Measurements from ENCODE around the gene MINDY4.

MINDY4 gene

DNA sequence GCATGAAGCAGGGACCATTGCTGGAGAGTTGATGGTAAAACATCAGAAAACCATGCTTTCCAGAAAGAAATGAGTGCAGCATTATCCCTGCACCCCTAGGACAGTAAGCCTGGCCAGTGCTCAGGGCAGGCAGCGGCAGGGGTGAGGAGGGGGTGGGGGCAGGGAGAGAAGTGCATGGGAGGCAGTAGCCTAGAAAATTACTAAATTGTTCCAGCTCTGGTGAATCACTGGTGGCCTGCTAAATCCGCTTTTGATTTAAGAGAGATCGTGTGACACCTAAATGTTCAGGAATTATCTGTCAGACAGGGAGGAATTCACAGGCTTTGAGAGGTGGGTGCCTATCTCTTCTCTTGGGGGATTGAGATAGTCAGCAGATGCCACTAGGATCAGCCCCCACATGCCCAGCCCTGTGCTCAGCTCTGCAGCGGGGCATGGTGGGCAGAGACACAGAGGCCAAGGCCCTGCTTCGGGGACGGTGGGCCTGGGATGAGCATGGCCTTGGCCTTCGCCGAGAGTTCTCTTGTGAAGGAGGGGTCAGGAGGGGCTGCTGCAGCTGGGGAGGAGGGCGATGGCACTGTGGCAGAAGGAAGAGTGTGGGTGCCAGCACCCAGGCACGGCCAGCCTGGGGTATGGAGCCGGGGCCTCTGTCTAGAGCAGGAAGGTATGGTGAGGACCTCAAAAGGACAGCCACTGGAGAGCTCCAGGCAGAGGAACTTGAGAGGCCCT is 135.5 kb downstream of the MINDY4 start:
- no peak for DNase-seq

DNA sequence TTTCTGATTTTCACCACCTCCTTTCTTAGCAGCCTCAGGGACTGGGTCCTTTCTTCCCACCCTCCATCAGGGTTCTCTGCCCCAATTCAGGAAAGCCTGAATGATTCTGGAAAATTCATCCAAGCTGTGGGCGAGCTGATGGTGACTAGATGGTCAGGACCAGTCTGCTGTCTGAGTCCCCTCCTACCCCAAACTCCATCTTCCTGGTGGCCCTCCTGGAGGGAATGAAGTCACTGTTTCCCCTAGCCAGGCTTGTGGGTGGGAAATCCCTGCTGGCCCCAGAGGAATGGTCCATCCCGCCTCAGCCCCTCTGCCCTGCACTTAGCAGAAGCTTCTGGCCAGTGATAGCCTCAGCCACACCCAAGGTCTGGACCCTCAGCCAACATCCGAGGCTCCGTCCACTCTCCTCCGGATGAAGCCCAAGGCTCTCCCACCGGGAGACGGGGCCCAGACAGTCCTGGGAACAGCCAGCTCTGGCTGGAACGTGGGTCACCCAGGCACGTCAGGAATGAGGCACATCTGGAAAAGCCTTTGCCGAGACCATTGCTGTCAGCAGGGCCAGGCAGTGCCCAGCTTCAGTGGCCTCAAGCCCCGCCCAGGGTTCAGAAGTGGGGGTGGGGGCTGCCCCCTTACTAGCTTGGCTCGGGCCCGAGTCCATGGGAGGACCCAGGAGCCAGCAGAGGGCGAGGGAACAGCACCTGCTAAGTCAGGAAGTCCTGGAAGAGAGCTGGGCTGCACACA is 136.5 kb downstream of the MINDY4 start:
- DNase-seq: no peak

DNA sequence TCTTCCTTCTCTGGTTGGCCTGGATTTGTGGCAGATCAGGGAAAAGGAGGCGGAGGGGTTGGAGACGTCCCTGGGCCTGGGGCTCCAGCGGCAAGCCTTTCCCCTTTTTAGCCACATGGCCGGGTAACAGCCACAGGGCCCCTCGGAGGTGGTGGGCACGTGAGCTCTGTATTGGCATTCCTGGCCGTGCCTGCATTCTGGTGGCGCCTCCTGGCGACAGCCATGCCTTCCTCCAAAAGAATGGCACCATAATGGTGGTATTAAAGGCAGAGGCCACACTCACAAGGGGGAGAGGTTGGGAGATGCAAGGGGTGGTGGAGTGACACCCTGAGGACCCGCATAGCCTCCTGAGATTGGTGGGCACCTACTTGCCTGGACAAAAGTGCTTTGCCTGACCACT is 137.5 kb downstream of the MINDY4 start:
- no peak for DNase-seq

DNA sequence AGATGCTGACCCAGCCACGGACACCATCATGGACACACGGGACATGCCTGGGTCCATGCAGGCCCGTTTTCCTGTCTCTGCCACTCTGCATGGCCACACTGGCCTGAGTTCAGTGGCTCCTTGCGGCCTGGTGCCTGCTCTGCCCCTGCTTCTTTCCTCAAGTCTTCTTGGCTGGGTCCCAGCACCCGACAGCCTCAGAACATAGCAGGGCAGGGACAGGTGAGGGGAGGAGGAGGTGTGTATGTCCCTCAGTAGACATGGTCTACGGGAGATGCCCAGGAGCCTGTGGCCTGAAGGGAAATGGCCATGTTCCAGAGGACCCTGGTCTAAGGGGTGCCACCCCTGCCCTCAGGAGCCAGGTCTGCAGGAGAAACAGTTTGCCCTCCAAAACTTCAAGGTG is 138.2 kb downstream of the MINDY4 start:
- DNase-seq: no peak

DNA sequence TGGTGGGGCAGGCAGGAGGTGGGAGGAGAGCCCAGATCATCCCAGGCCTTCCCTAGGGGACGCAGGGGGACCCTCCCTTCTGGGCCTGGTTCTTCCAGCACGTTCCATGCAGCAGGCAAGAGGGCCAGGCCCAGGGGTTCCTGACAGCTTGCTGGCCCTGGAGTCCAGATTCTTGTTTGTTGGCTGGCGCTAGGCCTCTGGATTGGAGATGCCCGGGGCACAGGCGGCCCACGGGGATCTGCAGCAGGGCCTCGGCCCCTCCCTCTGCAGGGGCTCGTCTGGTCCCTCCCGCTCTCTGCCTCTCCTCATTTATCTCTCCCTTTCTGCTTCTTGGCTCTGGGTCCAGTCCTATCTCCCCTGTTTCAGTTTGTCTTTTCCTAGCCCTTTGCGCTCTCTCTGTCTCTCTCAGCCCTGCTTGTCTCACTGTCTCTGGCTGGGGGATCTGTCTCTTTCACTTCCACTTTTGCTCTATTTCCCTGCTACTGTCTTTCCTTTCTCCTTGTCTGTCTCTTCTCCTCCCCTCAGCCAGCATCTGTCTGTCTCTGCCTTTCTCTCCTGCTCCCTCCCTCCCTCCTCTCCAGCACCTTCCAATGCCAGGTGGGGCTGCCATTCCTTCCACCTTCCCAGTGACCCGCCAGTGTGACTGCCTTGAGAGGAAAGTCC is 139.3 kb downstream of the MINDY4 start:
- no peak for DNase-seq

DNA sequence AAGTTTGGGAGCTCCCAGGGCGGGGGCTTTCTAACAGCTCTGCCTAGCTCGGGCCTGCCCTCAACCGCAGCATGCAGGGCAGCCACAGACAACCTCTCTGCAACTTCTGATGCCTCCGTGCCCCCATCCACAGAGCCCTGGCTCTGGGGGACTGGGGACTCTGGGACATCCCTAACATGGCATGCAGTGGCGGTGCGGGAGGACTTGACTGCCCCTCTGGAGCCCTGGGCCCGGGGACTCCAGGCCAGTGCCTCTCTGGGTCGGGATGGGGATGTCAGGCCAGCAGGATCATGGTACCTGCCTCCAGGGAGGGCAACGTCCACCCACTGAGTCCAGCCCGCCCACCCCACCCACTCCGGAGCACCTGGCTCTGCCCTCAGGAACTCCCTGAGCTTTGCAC is 139.9 kb downstream of the MINDY4 start:
- DNase-seq: no peak

DNA sequence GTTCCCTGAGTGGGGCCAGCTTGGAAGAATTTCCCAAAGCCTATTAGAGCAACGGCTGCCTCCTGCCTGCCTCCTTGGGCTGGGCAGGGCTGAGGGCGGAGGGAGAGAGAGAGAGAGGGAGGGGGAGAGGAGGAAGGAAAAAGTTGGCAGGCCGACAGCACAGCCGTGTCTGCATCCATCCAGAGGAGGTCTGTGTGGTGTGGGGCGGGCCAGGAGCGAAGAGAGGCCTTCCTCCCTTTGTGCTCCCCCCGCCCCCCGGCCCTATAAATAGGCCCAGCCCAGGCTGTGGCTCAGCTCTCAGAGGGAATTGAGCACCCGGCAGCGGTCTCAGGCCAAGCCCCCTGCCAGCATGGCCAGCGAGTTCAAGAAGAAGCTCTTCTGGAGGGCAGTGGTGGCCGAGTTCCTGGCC is 140.3 kb downstream of the MINDY4 start, which contains the start of gene AQP1:
Gene AQP1 (plus strand): TSS at position 293 of the 409 bp plus-strand sequence. CDS start 57 bp downstream, at position 350.
- no peak for DNase-seq

DNA sequence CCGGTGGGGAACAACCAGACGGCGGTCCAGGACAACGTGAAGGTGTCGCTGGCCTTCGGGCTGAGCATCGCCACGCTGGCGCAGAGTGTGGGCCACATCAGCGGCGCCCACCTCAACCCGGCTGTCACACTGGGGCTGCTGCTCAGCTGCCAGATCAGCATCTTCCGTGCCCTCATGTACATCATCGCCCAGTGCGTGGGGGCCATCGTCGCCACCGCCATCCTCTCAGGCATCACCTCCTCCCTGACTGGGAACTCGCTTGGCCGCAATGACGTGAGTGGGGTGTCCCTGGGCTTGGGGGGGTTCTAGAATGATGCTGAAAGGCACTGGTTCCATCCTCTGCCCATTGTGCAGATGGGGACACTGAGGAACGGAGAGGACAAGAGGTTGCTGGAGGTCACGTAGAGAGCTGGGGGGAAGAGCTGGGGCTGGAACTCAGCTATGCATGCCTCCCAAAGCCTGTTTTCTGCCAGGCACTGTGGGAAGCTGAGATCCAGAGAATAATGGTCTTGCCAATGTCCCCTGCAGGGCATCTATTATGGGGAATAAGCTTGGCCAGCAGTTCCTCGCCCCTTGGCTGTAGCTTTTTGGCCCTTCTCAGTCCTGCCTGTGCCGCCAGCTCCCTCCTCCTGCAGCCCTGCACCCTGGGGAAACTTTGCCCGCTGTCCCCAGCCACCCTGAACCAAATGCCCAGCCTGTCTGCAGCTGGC is 141.0 kb downstream of the MINDY4 start:
- DNase-seq: no peak

DNA sequence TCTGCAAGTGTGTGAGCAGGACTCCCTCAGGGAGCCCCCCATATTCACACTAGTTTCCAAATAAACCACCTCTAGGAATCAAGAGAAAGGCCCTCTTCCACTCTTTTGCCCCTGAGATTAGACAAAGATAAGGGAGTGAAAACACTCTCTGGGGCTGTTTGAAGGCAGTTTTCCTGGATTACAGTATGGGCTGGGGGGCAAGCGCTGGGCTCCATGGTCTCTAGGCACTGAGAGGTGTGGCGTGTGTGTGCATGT is 141.4 kb downstream of the MINDY4 start:
- no peak for DNase-seq

DNA sequence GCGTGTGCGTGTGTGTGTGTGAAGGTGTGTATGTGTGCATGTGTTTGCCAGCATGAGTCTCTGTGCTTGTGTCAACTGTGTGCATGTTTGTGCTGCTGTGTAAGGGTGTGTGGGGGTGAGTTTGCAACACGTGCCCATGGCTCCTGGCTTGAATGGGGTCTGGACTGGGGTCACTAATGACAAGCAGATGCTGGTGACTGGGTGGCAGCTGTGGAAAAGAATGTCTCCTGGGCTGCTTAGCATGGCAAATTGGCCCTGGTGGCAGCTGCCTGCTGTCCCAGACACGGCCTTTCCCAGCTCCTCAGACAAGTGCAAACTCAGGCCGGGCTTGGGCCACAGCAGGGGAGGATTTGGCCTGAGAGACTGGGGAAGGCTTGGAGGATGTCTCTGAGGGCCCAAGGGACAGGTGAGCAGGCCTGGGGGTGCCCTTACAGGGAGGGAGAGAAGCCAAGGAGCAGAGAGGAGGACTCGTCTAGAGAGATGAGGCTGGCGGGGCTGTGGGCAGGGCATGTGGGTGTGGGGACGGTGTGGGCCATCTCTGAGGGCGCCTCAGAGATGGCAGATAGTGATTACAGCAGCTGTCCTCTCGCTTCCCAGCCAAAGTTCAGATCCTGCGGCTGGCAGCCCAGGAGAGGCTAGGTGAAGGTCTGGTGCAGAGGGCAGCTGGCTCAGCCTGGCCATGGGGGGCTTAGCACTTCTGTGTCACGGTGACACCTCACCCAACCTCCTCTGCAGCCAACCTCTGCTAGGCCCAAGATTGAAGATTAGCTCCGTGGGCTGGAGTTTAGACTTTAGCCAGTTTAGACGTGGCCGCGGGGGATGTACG is 142.0 kb downstream of the MINDY4 start:
- no peak for DNase-seq

DNA sequence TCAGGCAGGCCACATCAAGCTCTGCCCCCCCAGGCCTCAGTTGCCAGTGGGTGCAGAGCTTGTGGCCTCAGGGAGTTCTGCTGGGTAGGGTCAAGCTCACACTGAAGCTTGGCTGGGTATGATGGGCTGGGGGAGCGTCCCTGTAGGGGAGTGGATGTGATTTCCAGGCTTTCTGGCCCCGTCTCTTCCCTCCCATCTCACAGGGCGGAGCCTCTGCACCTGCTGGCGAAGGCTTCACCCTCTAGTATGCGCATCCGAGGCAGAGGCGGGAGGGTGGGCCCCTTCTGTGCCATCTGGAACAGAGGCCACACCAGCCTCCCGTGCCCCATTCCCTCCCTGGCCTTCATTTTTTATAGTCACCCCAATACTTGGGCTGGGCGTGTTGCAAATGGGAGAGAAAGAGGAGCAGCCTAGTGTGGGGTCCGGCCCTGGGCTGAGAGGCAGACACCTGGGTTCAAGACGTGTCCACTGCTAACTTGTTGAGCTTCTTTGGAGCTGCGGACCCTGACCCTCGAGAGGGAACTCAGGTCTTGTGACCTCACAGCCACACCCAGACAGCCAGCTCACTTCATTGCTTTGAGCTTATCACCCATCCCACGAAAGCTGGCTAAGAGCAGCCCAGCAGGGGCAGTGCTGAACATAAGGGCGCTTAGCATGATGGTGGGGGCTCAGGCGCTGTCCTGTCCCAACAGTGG is 142.8 kb downstream of the MINDY4 start:
- no peak for DNase-seq

DNA sequence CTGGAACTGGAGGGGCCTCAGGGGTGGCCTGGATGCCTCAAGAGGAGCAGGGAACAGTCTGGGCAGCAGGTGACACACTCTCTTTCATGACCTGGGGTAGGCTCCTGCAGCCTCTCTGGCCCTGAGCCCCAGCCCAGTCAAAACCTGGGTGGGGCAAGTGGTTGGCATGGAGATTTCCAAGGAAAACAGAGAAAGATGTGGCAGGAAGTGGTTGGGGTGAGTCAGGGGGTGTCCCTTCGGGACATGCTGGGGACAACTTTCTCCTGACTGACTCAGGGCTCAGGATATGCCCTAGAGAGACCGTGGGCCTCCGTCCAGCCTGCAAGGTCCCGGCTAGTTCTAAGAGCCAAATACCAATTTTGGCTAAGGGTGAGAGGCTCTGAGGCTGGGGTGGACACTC is 143.4 kb downstream of the MINDY4 start:
- DNase-seq: peak; percentile 5 to 7

DNA sequence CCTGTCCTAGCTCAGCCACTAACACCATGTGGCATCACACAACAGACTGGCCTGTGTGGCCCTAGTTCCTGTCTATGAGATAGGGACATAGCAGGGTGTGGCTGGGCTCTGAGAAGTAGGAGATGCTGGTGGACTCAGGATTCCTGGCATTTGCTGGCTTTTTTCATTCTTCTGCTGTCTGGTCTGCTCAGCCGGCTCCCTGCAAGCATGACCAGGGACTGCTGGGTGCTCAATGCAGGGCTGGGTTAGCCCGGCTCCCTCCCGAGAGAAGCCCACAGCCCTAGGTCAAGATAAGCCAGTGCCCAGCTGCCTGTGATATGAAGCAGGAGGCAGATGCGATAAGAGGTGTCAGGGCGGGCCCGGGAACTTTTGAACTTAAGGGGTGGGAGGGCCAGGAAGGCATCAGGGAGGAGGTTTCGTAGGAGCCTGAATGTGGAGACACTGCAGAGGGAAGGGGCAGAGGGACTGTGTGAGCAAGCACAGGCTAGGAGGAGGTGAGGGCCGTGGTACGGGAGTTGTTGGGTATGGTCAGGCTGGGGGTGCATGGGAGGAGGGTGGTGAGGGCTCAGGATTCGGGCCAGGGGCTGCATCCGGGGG is 143.9 kb downstream of the MINDY4 start:
- no peak for DNase-seq

DNA sequence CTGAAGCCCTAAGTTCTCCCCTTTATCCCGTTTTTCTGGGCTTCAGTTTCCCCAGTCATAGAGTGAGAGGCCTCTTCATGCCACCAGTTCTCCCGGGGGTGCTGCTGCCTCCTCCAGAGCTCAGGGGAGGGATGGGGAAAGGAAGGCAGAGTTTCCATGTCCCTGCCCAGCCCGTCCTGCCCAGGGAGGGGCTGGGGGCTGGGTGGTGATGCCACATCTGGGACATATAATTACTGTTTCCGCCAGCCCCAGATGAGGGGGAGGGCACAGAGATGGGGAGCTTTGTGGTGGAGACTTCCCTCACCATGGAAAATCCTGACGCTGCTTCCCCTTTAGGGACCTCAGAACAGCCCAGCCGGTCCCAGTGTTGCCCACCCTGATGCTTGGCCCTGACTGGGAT is 144.5 kb downstream of the MINDY4 start:
- DNase-seq: no peak

DNA sequence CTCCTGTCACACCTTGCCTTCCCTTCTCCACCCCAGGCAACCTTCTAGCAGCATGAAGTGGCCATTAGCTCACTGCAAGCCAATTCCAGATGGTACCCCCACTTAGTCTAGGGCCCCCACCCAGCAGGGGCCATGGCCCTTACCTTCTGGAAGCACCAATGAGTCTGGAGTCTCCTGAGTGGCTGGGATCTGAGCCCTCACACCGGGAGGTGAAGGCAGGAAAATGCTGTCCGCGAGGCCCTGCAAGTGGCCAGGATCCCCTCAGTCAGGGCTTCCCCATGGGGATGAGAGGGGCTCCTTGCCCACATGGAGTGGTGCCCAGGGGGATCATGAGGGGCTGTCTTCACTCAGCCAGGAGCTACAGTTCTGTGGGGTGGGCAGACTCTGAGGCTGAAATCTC is 145.0 kb downstream of the MINDY4 start:
- DNase-seq: no peak

DNA sequence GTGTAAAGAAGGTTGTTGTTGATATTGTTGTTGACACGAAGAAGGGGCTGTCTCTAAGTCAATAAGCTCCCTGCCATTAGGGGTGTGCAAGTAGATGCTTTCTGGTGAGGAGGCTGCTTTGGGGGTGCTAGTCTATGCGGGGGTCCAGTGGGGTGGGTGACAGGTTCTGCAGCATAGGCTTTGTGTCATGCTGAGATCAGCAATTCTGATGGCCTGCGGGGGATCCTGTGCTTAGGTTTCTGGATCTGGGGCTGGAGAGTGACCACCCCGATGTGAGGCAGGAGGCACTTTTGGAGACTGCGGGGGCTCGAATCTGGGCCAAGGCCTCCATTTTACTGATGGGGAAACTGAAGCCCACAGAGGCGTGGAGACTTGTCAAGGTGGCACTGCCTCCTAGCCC is 145.6 kb downstream of the MINDY4 start:
- no peak for DNase-seq

DNA sequence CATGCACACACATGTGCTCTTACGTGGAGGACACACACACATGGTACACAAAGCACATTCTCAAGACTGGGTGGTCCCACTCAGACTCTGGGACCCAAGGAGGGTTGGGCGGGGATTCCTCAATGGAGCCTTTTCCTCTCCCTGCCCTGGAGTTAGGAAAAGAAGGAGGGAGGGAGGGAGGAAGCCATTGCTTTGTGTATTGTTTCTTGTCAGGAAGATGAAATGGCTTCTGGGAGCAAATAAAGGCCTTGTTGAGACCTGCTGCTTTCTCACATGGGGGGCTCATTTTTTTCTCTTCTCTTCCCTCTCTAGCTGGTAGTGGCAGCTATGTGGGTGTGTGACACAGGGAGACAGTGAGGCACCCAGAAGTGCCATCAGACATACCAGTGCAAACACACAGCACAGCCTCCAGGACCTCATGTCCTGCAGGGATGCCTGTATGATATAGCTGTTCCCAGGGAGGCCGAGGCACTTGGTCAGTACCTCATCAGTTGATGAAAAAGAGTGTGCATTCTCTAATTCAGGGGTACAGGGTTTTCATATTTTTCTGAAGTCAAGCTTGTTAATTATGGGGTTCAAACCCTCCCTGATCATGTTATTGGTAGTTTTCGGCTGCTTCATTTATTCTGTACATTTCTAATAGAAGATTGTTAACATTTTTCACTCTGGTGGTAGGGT is 146.1 kb downstream of the MINDY4 start:
- no peak for DNase-seq

DNA sequence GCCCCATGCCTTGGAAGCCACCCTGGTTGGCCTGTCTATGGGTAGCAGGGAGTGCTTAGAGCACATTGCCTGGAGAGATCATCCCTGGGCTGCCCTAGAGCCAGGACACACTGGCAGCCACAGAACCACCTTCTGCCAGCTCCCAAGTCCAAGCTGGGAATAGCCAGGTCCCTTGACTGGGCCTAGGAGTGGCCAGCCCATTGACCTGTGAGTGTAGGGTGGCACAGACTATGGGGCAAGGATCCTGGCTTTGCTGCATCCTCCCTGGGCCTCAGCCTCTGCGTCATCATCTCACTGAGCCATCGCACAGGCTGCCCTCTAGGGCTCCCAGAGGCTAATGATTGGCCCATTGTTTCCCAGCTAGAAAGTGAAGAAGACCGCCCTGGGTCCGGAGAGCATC is 147.5 kb downstream of the MINDY4 start:
- DNase-seq: no peak

DNA sequence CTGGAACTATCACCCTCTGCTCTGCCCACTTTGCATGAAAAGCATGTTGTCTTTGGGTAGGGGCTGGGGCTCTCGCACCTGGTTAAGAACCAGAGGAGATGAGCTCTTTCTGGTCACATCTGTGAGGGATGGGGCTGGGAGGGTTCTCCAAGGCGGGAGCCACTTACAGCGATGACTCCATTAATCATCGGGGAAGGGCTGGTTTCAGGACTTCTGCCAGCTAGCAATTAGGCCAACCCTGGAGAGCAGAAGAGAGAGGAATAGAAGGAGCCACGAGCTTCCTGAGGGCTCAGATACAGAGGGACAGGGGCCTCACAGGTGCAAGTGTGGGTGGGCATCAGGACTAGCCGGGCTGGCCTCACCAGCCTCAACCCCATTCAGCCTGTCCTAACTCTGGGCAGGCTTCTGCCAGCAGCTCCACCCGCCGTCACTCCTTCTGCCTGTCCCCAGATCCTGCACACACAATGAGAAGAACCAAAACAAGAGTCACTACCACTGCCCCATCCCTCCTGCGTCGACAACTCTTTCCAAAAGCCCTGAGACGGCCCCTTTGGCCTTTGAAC is 148.9 kb downstream of the MINDY4 start:
- DNase-seq: no peak

Measured in activated CD4-positive, alpha-beta T cell treated with anti-CD3 and anti-CD28 coated beads, Interleukin-2, amount 50 U/mL, for 48 hours (primary cell).